Activated T-helper 1 cell treated with anti-CD3 and anti-CD28 coated beads, Interleukin-2, amount 50 U/mL, for 16 hours (primary cell): ENCODE measurements around the gene CNNM3.
"Not testable (repeated sequence)": the region's sequence is repeated elsewhere in the genome, so short reads cannot be mapped to it uniquely, and the experiment has no call there.

Source experiments
- DNase-seq, 2 donors: peaks; one replicate each; pipeline ENCODE4 v3.0.0-alpha.2; 2020; ENCODE audit warnings: low read depth in 1 of 2, low spot score in 1 of 2

CNNM3 gene

GRCh38 chr2:96798733-96799622, 17.1 kb upstream of the CNNM3 start:
- no peak for DNase-seq

DNA sequence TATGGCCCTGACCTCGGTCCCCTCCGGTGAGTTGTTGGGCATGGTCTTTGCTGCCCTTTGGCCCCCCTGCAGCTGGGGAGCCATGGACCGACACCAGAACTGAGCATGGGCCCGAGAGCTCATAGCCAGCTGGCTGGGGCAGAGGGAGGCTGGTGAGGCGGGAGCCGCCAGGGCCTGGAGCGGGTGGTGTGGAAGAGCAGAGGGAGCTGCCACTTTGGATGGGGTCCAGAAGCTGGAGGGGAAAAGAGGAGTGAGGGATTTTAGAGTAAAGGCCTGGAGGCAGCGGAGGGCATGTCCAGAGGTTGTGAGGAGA, 16.5 kb upstream of the CNNM3 start:
- DNase-seq = no peak

DNA sequence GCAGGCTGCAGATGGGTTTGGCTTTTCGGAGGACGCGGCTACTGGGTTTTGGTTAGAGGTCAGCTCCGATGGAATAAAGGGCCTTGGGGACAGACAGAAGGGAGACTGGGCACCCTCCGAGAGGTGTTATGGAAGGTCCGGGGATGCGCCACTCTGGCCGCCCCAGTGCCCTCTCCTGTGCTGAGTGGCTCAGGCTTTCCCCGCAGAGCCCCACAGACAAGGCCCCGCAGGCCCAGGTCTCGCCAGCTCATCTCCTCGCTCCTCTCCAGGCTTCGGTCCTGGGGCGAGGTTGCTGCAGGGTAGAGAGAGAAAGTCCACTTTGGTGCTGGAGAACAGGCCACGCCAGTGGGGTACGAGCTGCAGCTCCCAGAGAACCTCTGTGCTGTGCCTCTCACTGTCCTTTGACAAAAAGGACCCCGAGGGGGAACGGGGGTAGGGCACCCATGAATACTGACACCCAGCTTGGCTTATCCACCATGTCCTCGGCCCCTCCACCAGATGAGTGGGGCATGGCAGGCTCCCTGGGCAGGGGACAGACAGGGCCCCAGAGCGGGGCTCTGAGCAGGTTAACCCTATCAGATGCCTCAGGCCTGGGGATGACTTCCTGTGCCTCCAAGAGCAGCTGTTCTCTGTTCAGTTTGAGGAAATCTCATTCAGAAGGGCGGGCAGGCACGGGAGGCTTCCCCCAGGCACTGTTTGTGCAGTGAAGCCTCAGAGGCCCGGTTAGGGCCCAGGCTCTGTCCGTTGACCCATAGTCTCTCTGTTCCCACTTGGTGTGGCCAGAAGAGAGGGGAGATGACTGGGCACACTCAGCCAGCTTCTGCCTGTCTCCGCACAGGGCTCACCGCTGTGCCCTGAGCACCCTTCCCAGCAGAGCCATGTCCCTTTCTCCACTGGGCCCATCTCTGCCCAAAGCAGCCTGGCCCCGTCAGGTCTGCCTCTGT, 15.7 kb upstream of the CNNM3 start:
- no peak for DNase-seq

GRCh38 chr2:96801005-96801785, 14.9 kb upstream of the CNNM3 start:
- DNase-seq = peak; percentile 55 to 61

- DNase-seq = peak in 1 of 2 donors; percentile 30
These were observed 14.1 kb upstream of the CNNM3 start for GRCh38 chr2:96801786-96802595.

DNA sequence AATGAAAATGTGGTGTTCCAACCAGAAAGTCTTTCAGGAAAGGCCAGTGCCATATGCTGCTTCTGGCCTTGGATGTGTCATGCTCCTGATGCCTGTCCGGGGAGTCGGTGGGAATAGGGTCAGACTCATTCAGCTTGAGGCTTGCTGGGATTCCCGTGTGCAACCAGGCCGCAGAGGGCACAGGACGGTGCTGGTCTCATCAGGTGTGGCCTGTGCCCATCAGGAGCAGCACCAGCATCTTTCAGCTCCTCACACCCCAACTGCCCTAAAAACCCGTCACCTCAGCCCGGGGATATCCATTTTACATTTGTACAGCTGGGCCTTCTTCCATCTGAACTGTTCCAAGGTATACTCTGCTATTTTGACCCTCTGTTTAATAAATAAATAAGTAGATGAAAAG, 13.3 kb upstream of the CNNM3 start:
- DNase-seq = no peak

DNA sequence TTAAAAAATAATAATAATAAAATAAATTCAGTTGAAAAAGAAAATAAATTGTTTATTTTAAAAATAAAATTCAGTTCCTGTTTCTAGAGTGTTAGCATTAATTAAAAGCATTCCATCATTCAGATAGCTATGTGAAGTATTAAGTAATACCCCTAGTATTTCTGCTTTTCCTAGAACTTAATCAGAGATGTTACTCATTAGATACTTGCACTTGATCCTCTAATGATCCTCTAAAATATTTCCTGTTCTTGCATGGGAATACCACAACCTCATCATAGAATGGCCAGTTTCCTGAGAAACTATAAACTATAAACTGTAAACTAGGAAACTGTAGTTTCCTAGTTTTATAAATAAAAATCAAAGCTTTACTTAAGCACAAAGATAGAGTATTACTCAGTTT, 11.1 kb upstream of the CNNM3 start:
- DNase-seq = no peak

DNA sequence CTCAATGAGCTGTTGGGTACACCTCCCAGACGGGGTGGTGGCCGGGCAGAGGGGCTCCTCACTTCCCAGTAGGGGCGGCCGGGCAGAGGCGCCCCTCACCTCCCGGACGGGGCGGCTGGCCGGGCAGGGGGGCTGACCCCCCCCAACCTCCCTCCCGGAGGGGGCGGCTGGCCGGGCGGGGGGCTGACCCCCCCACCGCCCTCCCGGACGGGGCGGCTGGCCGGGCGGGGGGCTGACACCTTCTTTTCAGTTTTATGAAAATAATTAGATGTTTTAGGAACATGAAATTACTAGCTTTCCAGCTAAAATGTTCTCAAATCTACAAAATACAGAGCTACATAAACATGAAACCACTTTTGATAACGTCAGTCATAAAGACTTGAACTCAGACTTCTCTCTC, 10.1 kb upstream of the CNNM3 start:
- not testable (repeated sequence) for DNase-seq

GRCh38 chr2:96806468-96807126, 9.5 kb upstream of the CNNM3 start:
- DNase-seq = peak; percentile 9 to 30

GRCh38 chr2:96807127-96807471, 9.0 kb upstream of the CNNM3 start:
- no peak for DNase-seq

DNA sequence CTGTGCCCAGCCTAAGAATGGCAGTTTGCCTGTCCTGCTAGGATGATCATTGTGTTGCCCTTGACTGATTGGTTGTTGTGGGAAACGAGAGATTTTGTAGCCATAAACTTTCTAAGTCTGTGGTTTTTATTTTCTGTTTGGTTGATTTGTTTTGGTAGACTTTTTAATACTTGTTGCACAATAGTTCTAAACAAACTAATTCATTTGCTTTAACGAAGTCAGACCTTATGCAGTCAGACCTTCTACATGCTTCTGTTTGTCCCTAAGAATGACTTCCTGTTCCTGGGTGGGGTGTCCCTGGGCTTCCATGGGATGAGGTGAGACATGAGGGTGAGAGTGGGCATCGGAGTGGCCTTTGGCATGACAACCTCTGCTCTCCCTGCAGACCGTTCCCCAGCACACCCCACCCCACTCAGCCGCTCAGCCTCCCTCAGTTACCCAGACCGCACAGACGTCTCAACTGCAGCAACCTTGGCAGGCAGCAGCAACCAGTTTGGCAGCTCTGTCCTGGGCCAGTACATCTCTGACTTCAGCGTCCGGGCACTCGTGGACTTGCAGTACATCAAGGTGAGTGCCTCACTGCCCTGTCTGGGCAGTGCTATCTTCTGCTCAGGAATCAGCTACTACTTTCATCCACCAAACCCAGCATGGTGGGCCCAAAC, 7.8 kb upstream of the CNNM3 start:
- no peak for DNase-seq

GRCh38 chr2:96809216-96809882, 6.7 kb upstream of the CNNM3 start:
- DNase-seq = no peak

DNA sequence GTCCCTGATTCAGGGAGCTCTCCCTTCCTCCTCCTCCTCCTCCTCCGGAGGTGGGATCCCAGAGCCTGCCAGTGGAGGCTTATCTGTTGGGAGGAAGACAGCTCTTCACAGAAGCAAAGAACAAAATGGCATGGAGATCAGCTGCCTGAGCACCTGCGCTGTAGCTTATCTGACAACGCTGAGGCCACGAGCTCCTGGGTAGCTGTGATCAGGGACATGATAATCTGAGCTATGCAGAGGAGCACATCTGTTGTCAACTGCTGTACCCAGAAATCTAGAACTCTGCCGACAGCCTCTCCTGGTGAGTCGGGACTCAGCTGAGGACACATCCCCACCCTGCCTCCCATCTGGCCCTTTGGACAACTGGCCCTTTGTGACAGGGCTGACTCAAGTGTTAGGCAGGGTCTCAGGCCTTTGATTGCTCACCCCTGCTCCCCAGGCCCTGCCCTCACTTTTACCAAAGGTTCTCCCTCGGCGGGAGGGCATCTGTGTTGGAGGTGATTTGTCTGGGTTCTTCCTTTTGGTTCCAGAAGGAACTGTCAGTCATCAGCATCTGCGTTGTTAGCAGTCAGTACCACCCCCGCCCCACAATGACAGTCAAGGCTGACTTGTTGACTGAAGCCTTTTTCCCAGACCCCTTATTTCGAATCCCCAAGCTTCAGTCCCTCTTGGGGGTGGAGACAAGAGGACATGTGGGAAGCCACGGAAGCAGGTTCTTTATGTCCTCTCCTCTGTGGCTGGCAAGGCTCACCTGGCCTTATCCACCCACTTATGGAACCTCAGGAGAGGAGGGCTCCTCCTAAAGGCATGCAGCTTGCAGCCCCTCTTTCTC, 5.9 kb upstream of the CNNM3 start:
- DNase-seq = no peak

DNA sequence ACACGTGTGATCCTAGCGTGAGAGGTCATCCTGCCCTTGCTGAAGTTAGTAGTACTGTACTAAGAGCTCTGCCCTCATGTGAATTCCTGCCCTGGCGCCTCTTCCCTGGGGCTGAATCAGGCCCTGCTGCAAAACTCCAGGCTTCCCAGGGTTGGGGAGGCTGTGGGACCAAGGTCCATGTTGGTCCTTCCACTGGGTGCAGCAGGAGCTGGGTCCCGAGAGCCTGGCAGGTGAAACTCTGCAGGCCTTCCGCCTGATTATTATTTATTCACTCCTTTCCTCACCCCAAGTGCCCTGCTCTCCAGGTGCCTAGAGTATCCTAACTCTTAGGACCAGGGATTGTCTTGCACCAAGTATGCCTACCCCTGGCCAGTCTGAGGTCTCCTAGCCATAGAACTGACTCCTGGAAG, 5.3 kb upstream of the CNNM3 start:
- DNase-seq = no peak

- DNase-seq = no peak
These were observed 4.2 kb upstream of the CNNM3 start for GRCh38 chr2:96811917-96812316.

GRCh38 chr2:96813656-96814055, 2.4 kb upstream of the CNNM3 start:
- DNase-seq = no peak

GRCh38 chr2:96815326-96816126, 542 bp upstream of the CNNM3 start:
- no peak for DNase-seq
